ENCODE data around the gene AKAP13.

AKAP13 gene

DNA sequence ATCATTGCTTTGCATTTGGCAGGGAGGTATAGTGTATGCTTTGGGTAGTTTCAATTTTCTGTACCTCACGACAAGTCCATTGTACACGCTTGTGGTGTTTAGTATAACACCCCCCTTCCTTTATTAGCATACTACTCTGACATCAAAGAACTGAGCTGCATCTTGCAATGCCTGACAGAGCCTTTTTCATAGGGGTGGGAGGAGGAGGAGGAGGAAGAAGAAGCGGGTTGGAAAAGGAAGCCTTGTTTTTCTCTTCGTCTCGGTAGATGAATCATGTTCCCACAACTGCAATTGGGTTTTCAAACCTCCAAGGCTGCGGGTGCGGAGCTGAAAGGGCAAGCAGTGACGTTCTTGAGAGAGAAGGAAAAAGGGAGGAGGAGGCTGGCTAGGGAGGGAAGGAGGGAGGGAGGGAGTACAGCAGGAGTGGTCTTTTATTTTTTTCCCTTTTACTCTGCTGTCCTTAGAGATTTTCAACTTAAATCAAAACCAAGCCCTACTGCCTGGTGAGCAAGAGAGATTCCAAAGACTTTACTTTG lies 238.6 kb downstream of the AKAP13 start:
- peaks cover 17 to 31% of the 10 kb centered on the region in 2 experiments for H3K4me1 ChIP-seq (ENCODE audit: control insufficient read depth in 1 of 2, insufficient read depth in 1 of 2, low read depth in 1 of 2, low read length in 1 of 2)

DNA sequence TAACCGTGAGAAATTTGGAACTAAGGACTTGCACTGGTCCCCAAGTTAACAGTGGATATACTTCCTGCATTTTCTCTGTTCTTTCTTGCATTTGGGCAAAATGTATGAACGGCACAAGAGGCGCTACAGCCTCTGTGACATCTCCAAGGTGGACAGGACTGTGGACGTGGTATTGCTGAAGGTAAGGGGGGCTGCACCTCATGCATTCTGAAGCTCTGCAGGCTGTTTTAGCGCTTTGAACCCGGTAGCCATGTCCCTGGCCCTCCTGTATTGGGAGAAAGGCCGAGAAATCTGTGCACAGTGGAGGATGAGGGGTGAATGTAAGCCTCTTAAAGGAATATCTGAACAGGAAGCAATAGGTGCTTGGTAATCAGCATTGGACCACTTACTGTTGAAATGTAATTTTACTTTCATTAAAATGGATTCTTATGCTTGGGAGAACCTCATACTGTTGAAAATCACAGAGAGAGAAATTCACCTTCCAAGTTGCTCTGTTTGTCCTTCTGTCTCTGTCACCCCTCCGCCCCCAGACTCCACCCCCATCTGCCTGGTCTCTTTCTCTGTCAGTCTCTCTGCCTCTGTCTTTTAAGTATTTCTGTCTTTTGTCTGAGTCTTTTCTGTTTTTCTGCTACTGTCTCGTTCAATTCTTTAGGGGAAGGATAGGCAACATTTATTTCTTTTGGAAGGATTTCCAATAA lies 239.7 kb downstream of the AKAP13 start:
- Histone ChIP-seq H3K36me3 (peaks cover 18% of the 10 kb centered on the region), H3K27ac (no peak overlapping the region), H3K4me1 (ENCODE audit: control insufficient read depth in 1 of 2, insufficient read depth in 1 of 2, low read depth in 1 of 2, low read length in 1 of 2) (peaks cover 27 to 40% of the 10 kb centered on the region in 2 experiments), H3K27me3 (no peaks in the 10 kb centered on the region), H3K9me3 (no peaks in the 10 kb centered on the region), H3K4me3 (ENCODE audit: low read depth in 1 of 2, low read length in 1 of 2) (no peak overlapping the region)
- TF ChIP-seq, protein P1, sequence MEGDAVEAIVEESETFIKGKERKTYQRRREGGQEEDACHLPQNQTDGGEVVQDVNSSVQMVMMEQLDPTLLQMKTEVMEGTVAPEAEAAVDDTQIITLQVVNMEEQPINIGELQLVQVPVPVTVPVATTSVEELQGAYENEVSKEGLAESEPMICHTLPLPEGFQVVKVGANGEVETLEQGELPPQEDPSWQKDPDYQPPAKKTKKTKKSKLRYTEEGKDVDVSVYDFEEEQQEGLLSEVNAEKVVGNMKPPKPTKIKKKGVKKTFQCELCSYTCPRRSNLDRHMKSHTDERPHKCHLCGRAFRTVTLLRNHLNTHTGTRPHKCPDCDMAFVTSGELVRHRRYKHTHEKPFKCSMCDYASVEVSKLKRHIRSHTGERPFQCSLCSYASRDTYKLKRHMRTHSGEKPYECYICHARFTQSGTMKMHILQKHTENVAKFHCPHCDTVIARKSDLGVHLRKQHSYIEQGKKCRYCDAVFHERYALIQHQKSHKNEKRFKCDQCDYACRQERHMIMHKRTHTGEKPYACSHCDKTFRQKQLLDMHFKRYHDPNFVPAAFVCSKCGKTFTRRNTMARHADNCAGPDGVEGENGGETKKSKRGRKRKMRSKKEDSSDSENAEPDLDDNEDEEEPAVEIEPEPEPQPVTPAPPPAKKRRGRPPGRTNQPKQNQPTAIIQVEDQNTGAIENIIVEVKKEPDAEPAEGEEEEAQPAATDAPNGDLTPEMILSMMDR (IDR thresholded peaks at IDR 0.05) = no peak

More for the DNA sequence above, 238.6 kb downstream of the AKAP13 start:
- no peaks in the 10 kb centered on the region for H3K9me3 ChIP-seq
- H3K4me3 ChIP-seq (ENCODE audit: low read depth in 1 of 2, low read length in 1 of 2) = no peak overlapping the region
- peaks cover 18% of the 10 kb centered on the region for H3K36me3 ChIP-seq
- no peaks in the 10 kb centered on the region for H3K27me3 ChIP-seq
- TF ChIP-seq, protein P1 (IDR thresholded peaks at IDR 0.05) = no peak
- peak overlapping the region; percentile 66 for H3K27ac ChIP-seq

DNA sequence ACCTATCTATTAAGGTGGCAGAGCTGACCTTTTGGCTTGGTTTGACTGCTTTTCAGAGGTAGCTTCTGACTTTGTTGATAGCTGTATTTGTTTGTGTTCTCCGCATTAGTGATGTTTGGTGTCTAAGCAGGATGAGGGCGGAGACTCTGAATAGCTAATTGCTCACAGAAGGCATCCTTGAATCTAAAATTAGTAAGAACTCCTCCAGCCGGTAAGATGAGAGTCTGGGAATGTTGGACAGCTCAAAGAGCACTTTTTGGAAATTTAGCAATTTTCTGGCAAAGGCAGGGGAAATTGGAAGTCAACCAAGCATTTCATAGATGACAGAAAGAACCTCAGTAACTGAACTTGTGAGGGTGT lies 240.3 kb downstream of the AKAP13 start:
- H3K4me1 ChIP-seq (ENCODE audit: control insufficient read depth in 1 of 2, insufficient read depth in 1 of 2, low read depth in 1 of 2, low read length in 1 of 2) = peaks cover 31 to 45% of the 10 kb centered on the region in 2 experiments
- H3K36me3 ChIP-seq = peaks cover 23% of the 10 kb centered on the region
- no peak overlapping the region for H3K4me3 ChIP-seq (ENCODE audit: low read depth in 1 of 2, low read length in 1 of 2)
- TF ChIP-seq, protein P1 (IDR thresholded peaks at IDR 0.05) = no peak
- H3K27ac ChIP-seq = no peak overlapping the region
- no peaks in the 10 kb centered on the region for H3K9me3 ChIP-seq
- no peaks in the 10 kb centered on the region for H3K27me3 ChIP-seq

DNA sequence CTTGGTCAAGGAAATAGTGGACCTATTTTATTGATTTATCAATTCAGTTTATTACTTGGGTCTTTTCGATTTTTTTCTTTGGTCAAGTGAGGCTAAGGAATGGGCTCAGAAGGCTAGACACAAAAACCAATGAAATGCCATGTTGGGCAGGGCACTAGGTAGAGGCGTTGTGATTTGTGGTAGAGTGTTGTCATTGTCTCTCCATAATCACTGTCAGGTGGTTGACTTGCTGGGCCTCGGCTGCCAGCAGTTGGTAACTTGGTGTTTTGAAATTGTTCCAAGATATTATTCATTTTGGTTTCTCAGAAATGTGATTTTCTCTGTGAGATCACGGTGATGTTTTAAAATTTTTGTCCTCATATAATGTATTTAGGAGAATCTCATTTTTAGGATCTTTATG lies 240.7 kb downstream of the AKAP13 start:
- Histone ChIP-seq H3K4me1 (ENCODE audit: control insufficient read depth in 1 of 2, insufficient read depth in 1 of 2, low read depth in 1 of 2, low read length in 1 of 2) (peaks cover 35 to 49% of the 10 kb centered on the region in 2 experiments), H3K9me3 (no peaks in the 10 kb centered on the region), H3K4me3 (ENCODE audit: low read depth in 1 of 2, low read length in 1 of 2) (no peak overlapping the region), H3K36me3 (peaks cover 27% of the 10 kb centered on the region), H3K27ac (no peak overlapping the region), H3K27me3 (no peaks in the 10 kb centered on the region)
- TF ChIP-seq, protein P1 (IDR thresholded peaks at IDR 0.05) = no peak

DNA sequence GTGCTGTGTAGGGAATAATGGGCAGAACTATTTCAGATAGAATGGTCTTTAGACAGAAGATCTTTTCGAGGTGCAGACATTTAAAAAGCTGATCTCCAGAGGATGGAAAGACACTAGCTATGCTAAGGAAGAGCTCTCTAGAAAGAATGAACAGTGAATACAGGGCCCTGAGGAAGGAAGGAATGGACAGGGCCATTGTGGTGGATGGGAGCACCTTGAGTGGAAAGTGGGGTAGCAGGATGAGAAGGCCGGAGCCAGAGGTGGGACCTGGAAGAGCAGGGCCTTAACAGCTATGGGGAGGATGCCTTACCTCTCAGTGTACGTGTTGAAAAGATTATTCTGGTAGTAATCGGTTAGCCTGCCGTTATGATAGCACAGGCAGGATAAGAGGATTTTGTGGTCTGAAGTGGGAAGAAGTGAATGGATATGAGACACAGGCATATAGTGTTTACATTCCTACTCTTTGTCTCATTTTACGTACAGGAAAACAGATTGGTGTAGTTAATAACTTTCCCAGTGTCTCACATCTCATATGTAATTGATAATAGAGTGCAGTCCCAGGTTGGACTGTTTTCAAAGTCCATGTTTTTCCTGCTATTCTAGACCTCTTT lies 241.9 kb downstream of the AKAP13 start:
- Histone ChIP-seq H3K36me3 (peaks cover 38% of the 10 kb centered on the region), H3K4me3 (ENCODE audit: low read depth in 1 of 2, low read length in 1 of 2) (no peak overlapping the region), H3K4me1 (ENCODE audit: control insufficient read depth in 1 of 2, insufficient read depth in 1 of 2, low read depth in 1 of 2, low read length in 1 of 2) (peaks cover 47 to 62% of the 10 kb centered on the region in 2 experiments), H3K27ac (no peak overlapping the region), H3K27me3 (no peaks in the 10 kb centered on the region), H3K9me3 (no peaks in the 10 kb centered on the region)
- TF ChIP-seq, protein P1 (IDR thresholded peaks at IDR 0.05) = no peak
